ENCODE results near the gene SHKBP1.
"Not testable (repeated sequence)": the region's sequence is repeated elsewhere in the genome, so short reads cannot be mapped to it uniquely, and the experiment has no call there.

Gene SHKBP1

GRCh38 chr19:40556953-40557530 is 19.6 kb upstream of the SHKBP1 start:
- DNase-seq, result no peak

- no peak for DNase-seq
These were observed 17.3 kb upstream of the SHKBP1 start for GRCh38 chr19:40559394-40559793.

DNA sequence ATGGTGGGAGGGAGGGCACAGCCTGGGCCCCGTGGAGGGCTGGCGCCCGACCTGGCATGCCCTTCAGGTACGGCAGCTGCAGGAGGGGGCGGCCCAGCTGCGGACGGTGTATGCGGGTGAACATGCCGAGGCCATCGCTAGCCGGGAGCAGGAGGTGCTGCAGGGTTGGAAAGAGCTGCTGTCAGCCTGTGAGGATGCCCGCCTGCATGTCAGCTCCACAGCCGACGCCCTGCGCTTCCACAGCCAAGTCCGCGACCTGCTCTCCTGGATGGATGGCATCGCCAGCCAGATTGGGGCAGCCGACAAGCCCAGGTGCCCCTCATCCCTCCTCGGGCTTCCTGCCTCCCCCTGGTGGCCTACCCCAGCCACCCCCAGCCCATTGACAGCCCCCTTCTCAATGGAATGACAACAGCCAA is 16.6 kb upstream of the SHKBP1 start:
- DNase-seq, result no peak

DNA sequence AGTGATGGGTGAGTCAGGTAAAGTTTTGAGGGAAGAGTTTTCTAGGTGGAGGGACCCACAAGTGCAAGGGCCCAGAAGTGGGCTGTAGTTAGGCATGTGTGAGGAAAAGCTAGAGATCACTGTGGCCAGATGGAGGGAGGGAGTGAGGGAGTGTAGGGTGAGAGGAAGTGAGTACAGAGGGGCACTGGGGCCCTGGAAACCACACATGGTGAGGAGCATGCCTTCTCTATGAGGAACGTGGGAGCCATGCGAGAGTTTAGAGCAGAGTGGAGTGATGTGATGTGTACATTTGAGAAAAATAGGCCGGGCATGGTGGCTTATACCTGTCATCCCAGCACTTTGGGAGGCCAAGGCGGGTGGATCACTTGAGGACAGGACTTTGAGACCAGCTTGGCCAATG is 14.7 kb upstream of the SHKBP1 start:
- DNase-seq, result no peak

GRCh38 chr19:40564535-40564934 is 12.1 kb upstream of the SHKBP1 start:
- not testable (repeated sequence) for DNase-seq

DNA sequence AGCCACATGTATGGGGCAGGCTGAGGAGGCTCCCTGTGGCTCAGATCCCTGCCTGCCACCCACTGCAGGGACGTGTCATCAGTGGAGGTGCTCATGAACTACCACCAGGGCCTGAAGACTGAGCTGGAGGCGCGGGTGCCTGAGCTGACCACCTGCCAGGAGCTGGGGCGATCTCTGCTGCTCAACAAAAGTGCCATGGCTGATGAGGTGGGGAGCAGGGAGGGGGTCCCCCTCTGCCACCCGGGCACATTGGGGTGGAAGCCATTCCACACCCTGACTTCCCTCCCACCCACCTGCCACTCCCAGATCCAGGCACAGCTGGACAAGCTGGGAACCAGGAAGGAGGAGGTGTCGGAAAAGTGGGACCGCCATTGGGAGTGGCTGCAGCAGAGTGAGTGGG is 11.3 kb upstream of the SHKBP1 start:
- no peak for DNase-seq

GRCh38 chr19:40565910-40566495 is 10.7 kb upstream of the SHKBP1 start:
- no peak for DNase-seq

GRCh38 chr19:40567040-40567749 is 9.5 kb upstream of the SHKBP1 start:
- no peak for DNase-seq

DNA sequence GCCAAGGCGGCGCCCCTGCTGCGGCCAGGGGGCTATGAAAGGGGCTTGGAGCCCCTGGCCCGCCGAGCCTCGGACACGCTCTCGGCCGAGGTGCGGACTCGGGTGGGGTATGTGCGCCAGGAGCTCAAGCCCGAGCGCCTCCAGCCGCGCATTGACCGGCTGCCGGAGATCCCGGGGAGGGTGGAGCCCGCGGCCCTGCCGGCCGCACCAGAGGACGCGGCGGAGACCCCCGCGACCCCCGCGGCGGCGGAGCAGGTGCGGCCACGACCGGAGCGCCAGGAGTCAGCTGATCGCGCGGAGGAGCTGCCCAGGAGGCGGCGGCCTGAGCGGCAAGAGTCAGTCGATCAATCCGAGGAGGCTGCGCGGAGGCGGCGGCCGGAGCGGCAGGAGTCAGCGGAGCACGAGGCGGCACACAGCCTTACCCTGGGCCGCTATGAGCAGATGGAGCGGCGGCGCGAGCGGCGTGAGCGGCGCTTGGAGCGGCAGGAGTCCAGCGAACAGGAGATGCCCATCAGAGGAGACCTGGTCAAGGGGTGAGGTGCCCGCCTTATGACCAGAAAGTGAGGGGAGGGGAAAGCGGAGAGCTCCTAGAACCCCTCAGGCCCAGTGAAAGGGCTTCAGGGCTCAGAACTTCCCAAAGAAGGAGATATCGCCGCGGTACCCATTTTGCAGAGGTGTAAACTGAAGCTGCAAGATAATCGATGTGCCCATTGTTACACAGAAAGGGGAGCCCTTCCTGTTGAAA is 8.8 kb upstream of the SHKBP1 start:
- no peak for DNase-seq

- DNase-seq, result peak; percentile 91
These were observed 6.2 kb upstream of the SHKBP1 start for GRCh38 chr19:40570313-40571004.

DNA sequence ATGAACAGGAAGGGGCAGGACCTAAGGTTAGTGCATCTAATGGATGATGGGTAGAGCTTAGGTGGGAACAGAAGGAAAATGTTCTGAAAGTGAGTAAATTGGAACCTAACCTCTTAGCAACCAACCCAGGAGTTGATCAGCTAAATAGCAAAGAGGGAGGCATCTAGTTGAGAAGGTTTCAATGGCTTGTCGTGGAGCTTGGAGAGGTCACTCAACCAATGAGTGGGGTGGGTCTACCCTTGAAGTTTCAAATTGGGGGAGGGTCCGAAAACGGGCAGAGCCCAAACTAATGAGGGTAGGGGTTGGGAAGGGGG is 5.7 kb upstream of the SHKBP1 start:
- DNase-seq, result no peak

- no peak for DNase-seq
These were observed 4.7 kb upstream of the SHKBP1 start for GRCh38 chr19:40571831-40572495.

GRCh38 chr19:40575326-40575725 is 1.3 kb upstream of the SHKBP1 start:
- DNase-seq, result no peak

DNA sequence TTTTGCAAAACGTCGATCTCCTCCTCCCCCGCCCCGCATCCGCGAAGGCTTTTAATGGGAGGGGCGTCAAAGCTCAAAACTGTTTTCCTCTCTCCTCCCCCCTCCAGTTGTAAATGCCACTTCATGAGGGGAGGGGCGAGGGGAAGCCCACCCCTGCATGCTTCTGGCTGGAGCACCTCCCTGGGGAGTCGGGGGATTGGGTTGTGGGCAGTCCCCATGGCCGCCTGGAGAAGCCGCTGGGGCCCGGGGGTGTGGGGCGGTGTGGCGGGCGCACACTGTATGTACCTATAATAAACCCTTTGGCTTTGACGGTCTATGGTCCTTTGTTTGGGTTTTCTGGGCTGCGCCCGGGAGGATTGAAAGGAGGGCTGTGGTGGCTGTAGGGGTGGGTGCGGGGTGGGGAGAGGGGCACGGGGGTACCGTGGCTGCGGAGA is 505 bp upstream of the SHKBP1 start:
- no peak for DNase-seq

DNA sequence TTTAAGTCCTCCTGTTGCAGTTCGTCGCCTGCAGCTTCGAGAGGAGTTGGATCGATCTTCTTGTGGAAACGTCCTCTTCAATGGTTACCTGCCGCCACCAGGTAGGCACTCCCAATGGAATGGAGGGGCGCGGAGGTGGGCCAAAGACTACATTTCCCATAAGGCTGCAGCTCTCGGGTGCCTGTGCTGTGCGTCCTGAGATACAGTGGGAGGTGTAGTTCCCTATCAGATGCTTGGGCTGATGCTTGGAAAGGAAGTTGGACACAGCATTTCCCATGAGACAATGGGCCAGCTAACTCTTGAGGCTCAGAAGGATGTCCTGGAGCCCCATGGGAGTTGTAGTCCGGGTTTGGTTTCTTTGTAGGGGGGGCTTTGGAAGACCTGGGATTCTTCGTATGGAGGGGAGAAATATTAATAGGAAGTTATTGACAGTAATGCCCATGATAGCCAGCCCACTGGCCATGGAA is 1.8 kb downstream of the SHKBP1 start:
- DNase-seq, result no peak

GRCh38 chr19:40580619-40581018 is 3.9 kb downstream of the SHKBP1 start:
- DNase-seq, result no peak

- no peak for DNase-seq
These were observed 4.9 kb downstream of the SHKBP1 start for GRCh38 chr19:40581531-40581930.

GRCh38 chr19:40582467-40582866 is 5.8 kb downstream of the SHKBP1 start:
- no peak for DNase-seq

GRCh38 chr19:40583283-40583682 is 6.6 kb downstream of the SHKBP1 start:
- DNase-seq, result no peak

DNA sequence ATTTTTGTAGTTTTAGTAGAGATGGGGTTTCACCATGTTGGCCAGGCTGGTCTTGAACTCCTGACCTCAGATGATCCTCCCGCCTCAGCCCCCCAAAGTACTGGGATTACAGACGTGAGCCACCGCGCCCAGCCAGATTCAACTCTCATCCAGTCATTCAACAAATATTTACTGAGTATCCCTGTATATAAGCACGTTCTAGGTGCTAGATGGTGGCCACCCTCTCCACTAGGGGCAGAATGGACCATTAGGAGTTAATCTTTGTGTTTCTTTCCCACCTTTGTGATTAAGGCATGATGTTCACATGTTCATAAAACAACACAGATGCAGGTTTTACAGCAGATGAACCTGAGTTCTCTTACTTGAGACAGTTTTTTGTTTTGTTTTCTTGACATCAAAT is 7.3 kb downstream of the SHKBP1 start:
- DNase-seq, result no peak

GRCh38 chr19:40585241-40585981 is 8.7 kb downstream of the SHKBP1 start:
- DNase-seq, result no peak

- DNase-seq, result no peak
These were observed 9.3 kb downstream of the SHKBP1 start for GRCh38 chr19:40585982-40586422.

Measured in effector CD8-positive, alpha-beta T cell (primary cell).